HG03175 (cell line): ENCODE data around the gene METTL1.
A peak's percentile ranks its signal among the peaks of the same experiment; 100 is the strongest.
"Not testable (repeated sequence)": the region's sequence is repeated elsewhere in the genome, so short reads cannot be mapped to it uniquely, and the experiment has no call there.

Experiments used
- ATAC-seq: cut with Tn5 transposase; IDR thresholded peaks from one replicate; pipeline ENCODE4 v1.9.1; 2021; ENCODE audit warnings: mild to moderate bottlenecking, moderate library complexity; ENCODE audit not compliant: unreplicated experiment

The METTL1 gene

DNA sequence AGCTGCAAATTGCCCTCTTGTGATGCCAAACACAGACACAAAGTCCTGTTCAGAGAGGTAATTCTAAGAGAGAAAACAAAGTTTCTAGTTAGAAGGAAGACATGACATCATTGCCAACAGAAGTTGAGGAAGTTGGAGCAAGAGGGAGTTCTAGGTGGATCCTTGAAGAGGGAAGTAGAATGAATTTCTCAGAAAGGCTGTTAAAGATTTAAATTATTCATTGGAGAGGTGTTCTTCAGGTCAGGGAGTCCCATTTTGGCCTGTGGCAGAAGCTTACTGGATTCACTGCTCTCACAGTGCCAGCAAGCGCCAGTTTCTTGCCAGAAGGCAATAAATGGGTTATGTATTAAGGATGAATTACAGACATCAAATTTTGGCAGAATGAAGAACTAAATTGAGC lies 26.0 kb upstream of the METTL1 start:
- ATAC-seq, result no peak

DNA sequence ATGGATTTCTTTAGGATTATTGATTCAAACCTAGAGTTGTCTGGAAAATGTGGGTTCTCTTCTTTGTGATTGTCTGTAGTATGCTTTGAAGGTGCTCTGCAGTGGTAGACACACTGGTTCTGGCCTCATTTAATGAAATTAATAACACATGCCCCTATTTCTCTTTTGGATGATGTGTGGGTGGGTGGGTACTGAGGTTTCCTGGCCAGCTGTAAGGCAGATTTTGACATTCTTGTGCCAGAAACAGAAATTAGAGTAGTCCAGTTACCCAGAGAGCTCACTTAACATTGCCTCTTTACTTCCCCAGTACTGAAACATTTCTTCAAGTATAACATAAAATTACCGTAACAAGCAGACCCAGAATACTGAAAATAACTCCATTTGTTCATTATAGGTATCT lies 25.1 kb upstream of the METTL1 start:
- no peak for ATAC-seq

DNA sequence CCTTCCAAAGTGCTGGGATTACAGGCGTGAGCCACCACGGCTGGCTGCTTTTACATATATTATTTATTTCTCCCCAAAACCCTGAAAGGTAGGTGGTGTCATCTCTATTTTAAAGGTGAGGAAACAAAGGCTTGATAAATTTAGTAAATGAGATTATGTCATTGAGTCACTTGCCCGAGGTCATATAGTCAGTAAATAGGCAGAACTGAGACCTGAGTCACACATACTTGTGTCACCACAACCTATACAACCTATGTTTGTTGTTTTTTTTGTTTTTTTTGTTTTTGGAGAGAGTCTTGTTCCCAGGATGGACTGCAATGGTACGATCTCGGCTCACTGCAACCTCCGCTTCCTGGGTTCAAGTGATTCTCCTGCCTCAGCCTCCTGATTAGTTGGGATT lies 23.4 kb upstream of the METTL1 start:
- no peak for ATAC-seq

- ATAC-seq, result no peak
Measured at GRCh38 chr12:57793920-57794319, 22.0 kb upstream of the METTL1 start.

DNA sequence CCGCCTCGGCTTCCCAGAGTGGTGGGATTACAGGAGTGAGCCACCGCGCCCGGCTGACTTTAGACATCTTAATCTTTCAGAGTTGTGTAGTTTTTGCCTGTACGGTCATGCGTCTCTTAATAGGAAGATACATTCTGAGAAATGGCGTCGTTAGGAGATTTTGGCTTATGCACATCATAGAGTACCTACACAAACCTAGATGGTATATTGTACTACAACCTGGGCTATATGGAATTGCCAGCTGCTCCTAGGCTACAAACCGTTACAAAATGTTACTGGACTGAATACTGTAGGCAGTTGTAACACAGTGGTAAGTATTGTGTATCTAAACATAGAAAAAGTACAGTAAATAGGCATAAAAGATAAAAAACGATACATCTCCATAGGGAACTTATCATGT lies 12.0 kb upstream of the METTL1 start:
- ATAC-seq, result no peak

DNA sequence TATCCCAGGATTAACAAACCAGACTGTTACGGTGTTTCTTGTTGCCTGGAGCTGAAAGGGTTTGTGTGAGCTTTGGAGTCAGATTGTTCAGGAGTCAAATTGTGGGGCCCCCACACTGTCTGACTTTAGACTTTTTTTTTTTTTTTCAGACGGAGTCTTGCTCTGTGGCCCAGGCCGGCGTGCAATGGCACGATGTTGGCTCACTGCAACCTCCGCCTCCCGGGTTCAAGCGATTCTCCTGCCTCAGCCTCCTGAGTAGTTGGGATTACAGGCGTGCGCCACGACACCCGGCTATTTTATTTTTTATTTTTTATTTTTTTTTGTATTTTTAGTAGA lies 11.5 kb upstream of the METTL1 start:
- ATAC-seq, result no peak

DNA sequence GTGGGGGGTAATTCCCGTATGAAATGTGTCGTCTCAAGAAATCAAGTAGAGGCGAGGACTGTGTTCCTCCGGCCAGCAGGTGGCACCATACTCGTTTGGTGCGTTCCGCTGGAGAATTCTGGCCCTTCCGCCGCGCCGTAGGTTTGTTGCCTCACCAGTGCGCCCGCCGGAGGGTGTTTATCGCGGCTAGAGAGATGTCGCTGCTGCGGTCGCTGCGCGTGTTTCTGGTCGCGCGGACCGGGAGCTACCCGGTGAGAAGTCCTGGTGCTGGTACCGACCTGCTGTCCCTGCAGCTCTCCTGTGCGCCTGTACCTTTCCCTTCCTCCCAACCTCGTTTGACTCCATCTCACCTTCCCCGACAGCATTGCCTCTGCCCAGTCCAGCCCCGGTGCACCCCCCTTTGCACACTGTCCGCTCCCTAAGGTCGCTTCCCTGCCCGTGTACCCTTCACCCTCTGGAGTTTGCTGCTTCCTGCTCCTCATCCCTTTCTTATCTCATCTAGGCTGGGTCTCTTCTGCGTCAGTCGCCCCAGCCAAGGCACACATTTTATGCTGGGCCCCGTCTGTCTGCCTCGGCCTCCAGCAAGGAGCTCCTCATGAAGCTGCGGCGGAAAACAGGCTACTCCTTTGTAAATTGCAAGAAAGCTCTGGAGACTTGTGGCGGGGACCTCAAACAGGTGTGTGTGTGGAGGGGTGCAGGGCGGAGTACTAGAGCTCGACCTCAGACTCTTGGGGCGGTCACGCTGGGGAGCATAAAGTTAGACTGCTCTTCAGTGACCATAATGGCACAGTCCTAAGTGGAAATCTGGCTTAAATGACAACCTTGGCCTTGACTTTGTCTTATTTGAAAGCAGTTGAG lies 10.9 kb upstream of the METTL1 start, which contains the start of gene TSFM:
Gene TSFM (plus strand): TSS at position 180 of the 858 bp plus-strand sequence. CDS start 15 bp downstream, at position 195.
- ATAC-seq, result peak; percentile 92

- ATAC-seq, result peak; percentile 20
Measured at GRCh38 chr12:57782243-57782607, 10.3 kb upstream of the METTL1 start.

DNA sequence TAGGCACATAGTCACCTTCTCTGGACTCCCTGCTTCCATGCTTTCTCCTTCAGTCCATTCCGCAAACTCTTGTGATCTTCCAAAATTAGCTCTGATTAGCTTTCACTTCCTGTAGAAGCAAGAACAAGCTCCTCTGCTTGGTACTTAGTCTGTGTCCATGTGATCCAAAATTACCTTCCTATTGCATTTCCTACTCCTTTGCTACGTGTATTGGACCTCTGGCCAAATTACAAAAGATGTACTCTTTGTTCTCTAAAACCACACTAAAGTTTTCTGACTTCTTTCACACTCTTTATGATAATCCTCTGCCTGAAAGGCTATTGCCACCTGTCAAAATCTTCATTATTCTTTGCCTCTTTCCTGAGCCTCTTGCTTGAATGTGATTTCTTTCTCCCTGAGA lies 9.9 kb upstream of the METTL1 start:
- no peak for ATAC-seq

GRCh38 chr12:57781244-57781643 lies 9.3 kb upstream of the METTL1 start:
- no peak for ATAC-seq

DNA sequence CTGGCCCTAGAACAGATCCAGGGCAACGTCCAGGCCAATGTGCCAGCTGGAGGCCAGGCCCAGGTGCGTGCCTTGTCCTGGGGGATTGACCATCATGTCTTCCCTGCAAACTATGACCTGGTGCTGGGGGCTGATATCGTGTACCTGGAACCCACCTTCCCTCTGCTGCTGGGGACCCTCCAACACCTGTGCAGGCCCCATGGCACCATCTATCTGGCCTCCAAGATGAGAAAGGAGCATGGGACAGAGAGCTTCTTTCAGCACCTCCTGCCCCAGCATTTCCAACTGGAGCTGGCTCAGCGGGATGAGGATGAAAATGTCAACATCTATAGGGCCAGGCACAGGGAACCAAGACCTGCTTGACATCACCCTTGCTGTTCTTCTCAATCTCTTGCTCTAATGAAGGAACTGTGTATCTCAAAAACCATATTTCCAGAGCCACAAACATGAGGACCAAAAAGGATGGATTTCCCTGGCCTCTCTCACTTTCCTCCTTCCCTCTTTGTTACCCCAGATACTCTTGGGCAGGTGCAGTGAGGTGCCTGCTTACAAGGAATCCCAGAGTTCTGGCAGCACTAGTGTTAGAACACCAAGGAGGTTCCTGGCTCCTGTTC lies 8.5 kb upstream of the METTL1 start:
- ATAC-seq, result no peak

DNA sequence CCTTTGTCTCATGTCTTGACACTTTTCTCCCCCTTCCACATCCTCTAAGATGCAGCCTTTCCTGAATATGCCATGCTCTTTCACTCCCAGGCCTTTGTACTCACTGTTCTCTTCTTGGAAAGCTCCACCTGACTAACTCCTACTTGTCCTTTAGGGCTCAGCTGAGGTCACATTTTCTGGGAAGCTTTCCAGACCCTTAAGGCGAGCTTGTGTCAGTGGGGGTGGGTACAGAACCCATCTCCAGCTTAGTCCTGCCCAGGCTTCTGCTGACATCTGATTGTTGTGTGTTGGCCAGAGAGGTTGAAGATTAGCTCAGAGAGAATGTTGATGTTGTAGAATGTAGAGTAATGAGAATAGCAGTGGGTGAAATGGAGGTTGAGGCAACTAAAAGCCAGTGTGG lies 7.8 kb upstream of the METTL1 start:
- no peak for ATAC-seq

GRCh38 chr12:57777911-57778310 lies 6.0 kb upstream of the METTL1 start:
- no peak for ATAC-seq

DNA sequence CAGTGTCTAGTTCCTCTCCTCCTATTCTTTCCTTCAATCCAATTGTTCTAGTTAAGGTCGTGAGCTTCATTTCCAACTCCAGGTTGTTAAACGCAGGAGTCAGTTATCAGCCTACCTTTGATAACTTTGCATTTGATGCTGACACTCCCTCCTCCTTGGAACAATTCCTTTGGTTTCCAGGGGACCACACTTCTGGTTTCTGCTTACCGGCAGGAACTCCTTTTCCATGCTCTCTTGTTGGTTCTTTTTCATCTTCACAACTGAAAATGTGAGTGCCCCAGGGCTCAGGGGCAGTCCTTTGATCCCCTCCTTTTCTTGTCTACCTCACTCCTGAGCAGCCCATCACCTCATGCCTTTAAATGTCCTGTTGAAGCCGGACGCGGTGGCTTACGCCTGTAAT lies 5.5 kb upstream of the METTL1 start:
- no peak for ATAC-seq

DNA sequence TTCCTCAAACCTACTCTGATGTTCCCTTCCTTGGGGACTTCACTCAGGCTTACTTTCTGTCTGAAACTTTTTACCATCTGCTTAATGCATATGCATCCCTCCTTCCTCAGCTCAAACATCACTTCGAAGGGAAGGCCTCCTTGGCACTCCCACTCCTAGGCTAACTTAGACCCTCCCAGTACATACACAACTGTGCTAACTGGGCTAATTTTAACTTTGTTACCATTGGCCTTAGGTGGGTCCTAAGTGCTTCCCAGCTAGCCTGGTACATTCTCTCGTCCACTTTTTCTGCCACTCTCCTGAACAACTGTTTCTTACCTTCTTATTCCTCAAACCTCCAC lies 4.3 kb upstream of the METTL1 start:
- ATAC-seq, result no peak

DNA sequence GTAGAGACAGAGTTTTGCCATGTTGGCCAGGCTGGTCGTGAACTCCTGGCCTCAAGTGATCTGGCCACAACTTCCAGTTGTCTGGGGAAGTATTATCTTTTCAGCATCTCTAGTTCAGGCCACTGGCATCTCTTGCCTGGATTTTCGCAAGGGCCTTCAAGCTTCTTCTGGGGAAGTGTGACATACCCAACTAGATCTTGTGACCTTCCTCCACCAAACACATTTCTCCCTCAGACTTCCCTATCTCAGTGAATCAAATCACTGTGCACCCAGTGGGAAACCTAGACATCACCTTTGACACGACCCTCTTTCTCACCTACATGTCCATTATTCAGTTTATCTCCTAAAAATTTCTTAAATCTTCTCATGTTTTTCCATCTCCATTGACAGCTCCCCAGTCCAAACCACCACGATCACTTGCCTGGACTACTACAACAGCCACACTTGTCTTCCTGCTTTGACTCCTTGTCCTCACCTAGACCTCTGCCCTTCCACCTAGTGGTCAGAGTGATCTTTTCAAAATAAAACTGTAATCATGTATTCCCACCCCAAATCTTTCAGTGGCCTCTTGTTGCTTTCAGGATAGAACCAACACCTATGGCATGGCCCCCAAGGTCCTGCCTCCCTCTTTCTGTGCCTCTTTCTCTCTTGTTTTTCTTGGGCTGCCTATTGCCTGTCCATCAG lies 3.8 kb upstream of the METTL1 start:
- no peak for ATAC-seq

DNA sequence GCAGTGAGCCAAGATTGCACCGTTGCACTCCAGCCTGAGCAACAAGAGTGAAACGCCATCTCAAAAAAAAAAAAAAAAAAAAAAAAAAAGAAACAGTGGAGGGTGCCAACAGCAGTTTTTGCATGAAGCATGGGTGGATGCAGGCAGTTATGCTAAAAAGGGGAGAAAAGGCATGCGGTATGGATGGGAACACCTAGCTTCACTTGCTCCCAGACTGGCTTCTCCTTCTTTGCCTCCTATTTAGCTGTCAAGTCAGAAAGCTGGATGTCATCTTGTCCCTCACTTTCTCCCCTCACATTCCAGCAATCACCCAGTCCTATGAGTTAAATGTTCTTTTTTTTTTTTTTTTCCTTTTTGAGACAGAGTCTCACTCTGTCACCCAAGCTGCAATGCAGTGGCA lies 3.1 kb upstream of the METTL1 start:
- ATAC-seq, result no peak

DNA sequence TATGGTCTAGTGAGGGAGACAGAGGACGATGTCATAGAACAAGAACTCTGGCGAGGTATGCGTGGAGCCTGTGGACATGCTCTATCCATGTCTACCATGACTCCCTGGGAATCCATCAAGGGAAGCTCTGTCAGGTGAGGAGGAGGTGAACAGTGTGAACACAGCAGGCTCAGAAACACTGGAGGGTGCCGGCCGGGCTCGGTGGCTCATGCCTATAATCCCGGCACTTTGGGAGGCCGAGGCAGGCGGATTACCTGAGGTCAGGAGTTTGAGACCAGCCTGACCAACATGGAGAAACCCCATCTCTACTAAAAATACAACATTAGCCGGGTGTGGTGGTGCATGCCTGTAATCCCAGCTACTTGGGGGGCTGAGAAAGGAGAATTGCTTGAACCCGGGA lies 2.7 kb upstream of the METTL1 start:
- ATAC-seq, result not testable (repeated sequence)

GRCh38 chr12:57772429-57773322 lies 771 bp upstream of the METTL1 start, which contains the start of gene EEF1AKMT3:
EEF1AKMT3 (plus strand) TSS chr12:57772614; CDS start chr12:57772725, 111 bp downstream.
- ATAC-seq, result no peak

DNA sequence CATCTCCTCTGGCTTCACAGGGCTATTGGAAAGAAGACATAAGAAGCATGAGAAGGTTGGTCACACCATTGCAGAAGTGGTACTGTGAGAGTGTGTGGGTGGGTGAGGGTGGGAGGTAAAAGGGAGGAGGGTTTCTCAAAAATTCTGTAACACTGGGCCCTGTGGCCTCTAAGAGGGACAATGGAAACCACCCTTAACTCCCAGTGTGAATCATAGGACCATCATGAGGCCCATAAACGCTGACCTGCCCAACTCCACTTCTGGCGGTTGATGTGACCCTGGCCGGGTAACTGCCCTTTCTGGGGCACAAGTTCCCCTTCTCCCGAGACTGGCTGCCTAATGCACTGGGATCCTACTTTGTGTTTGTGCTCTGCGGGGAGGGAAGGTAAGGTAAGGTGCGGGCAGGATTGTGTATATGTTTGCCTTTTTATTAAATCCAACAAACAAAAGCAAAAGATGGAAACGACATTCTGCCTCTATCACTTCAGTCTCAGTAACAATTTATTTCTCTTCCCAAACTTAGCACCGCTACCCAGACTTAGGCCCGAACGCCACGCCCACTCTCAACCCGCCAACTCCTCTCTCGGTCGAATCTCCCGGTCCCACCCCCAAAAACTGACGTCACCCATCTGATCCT lies 551 bp downstream of the METTL1 start:
- ATAC-seq, result peak; percentile 75

DNA sequence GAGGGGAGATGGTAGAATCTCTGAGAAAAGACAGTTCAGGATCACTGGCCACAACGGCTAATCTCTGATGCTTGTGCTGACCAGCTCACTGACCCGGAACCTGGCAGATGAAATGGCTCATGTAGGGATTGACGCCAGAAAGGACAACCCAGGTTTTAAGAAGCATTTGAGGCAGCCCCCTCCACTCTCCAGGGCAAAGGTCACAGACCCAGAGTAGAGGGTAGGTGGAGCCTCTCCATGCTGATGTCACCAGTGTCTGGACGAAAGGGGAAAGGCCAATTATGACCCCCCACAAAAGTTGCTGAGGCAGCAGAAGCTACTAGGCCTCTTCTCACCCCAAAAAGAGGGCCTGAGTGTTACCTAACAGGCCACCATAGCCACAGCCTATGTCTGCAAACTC lies 1.2 kb downstream of the METTL1 start:
- ATAC-seq, result no peak
